BE2C (cell line): Measurements from ENCODE around the gene MRPL57.
"Not testable (repeated sequence)": the region's sequence is repeated elsewhere in the genome, so short reads cannot be mapped to it uniquely, and the experiment has no call there.

ENCODE experiments used
- DNase-seq: peaks from one replicate; pipeline ENCODE4 v3.0.0-alpha.2; 2020
- H3K27me3 ChIP-seq: fragments of 250-450 bp; sonication (Bioruptor Pico); 2 replicates; pipeline ENCODE4 v1.5.1; 2020; ENCODE audit warnings: mild to moderate bottlenecking
- H3K36me3 ChIP-seq: fragments of 250-450 bp; sonication (Bioruptor Pico); 2 replicates; pipeline ENCODE4 v1.5.1; 2020; ENCODE audit warnings: mild to moderate bottlenecking
- H3K4me1 ChIP-seq: fragments of 250-450 bp; sonication (Bioruptor Pico); 2 replicates; pipeline ENCODE4 v1.5.1; 2020
- H3K4me3 ChIP-seq: 2 replicates; pipeline ENCODE4 v1.5.1; 2011; ENCODE audit warnings: low read depth, low read length
- H3K9me3 ChIP-seq: fragments of 250-450 bp; sonication (Bioruptor Pico); 2 replicates; pipeline ENCODE4 v1.5.1; 2020
- CTCF ChIP-seq: IDR thresholded peaks from 2 replicates; pipeline ENCODE4 v1.5.1; 2012; ENCODE audit warnings: mild to moderate bottlenecking, low read depth, low read length

The MRPL57 gene

GRCh38 chr13:21176982-21177284, 475 bp downstream of the MRPL57 start:
- H3K36me3 ChIP-seq = peaks cover 6% of the 10 kb centered on the region; the same call in 1 of the 2 replicates
- H3K9me3 ChIP-seq = no peaks in the 10 kb centered on the region
- DNase-seq = no peak
- no peaks in the 10 kb centered on the region for H3K4me1 ChIP-seq
- no peaks in the 10 kb centered on the region for H3K27me3 ChIP-seq
- H3K4me3 ChIP-seq = peak overlapping the region; percentile 92
- no peak for TF ChIP-seq CTCF

GRCh38 chr13:21181671-21182070, 5.2 kb downstream of the MRPL57 start:
- no peaks in the 10 kb centered on the region for H3K27me3 ChIP-seq
- H3K9me3 ChIP-seq = no peaks in the 10 kb centered on the region
- no peak for TF ChIP-seq CTCF
- H3K4me1 ChIP-seq = no peaks in the 10 kb centered on the region
- peaks cover 6% of the 10 kb centered on the region; the same call in 1 of the 2 replicates for H3K36me3 ChIP-seq
- no peak overlapping the region for H3K4me3 ChIP-seq
- DNase-seq = no peak

- not testable (repeated sequence) for H3K4me3 ChIP-seq, H3K9me3 ChIP-seq, H3K27me3 ChIP-seq, H3K36me3 ChIP-seq, H3K4me1 ChIP-seq, DNase-seq
These were observed 10.0 kb downstream of the MRPL57 start for GRCh38 chr13:21186410-21186809.

GRCh38 chr13:21194756-21195155, 18.3 kb downstream of the MRPL57 start:
- H3K4me3 ChIP-seq, H3K9me3 ChIP-seq, H3K27me3 ChIP-seq, H3K36me3 ChIP-seq, DNase-seq, H3K4me1 ChIP-seq: not testable (repeated sequence)

- not testable (repeated sequence) for H3K27me3 ChIP-seq, DNase-seq, H3K4me3 ChIP-seq, H3K4me1 ChIP-seq, H3K36me3 ChIP-seq, H3K9me3 ChIP-seq
These were observed 21.3 kb downstream of the MRPL57 start for GRCh38 chr13:21197606-21198225.

GRCh38 chr13:21198391-21198790, 21.9 kb downstream of the MRPL57 start:
- not testable (repeated sequence) for H3K4me3 ChIP-seq, H3K36me3 ChIP-seq, H3K4me1 ChIP-seq, H3K9me3 ChIP-seq, H3K27me3 ChIP-seq
- peak; percentile 34 for DNase-seq

GRCh38 chr13:21201456-21202190, 25.2 kb downstream of the MRPL57 start:
- not testable (repeated sequence) for H3K4me3 ChIP-seq, H3K9me3 ChIP-seq, H3K4me1 ChIP-seq, H3K27me3 ChIP-seq, H3K36me3 ChIP-seq, DNase-seq

GRCh38 chr13:21202767-21203531, 26.5 kb downstream of the MRPL57 start:
- no peaks in the 10 kb centered on the region for H3K27me3 ChIP-seq
- H3K4me3 ChIP-seq = no peak overlapping the region
- H3K9me3 ChIP-seq = no peaks in the 10 kb centered on the region
- no peaks in the 10 kb centered on the region for H3K4me1 ChIP-seq
- H3K36me3 ChIP-seq = no peaks in the 10 kb centered on the region
- TF ChIP-seq CTCF = no peak
- DNase-seq = no peak
